ENCODE measurements around the gene SLC66A1.
A peak's percentile ranks its signal among the peaks of the same experiment; 100 is the strongest.

SLC66A1 gene

DNA sequence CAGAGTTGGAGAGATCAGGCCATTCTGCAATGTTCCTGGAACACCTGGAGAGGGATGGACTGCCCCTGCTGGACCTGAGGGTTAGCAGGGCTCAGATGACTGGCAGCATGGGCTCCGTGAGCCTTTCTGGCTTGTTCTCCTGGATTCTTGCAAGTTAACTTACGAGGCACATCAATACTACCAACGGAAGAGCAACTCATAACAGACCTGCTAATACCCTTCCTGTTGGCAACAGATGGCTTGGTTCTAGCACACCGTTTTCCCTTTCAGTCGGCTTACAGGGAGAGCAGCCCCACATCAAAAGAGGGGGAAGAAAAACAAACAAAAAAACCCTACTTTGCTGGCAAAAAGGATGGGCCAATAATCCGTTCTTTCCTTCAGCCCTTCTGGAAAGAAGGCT, 47.9 kb downstream of the SLC66A1 start:
- peaks cover 54% of the 10 kb centered on the region for H3K36me3 ChIP-seq
- H3K4me2 ChIP-seq, result peak overlapping the region; percentile 71
- H3K9me3 ChIP-seq, result no peaks in the 10 kb centered on the region
- no peaks in the 10 kb centered on the region for H3K27me3 ChIP-seq
- no peak overlapping the region for H3K4me3 ChIP-seq
- H3K27ac ChIP-seq, result no peak overlapping the region
- no peak for TF ChIP-seq Cebpa-rat (IDR thresholded peaks at IDR 0.05)
- H4K20me1 ChIP-seq, result peaks cover 84% of the 10 kb centered on the region
- H3K9ac ChIP-seq, result peak overlapping the region; percentile 3; the same call in 1 of the 2 replicates
- H3K4me1 ChIP-seq, result peaks cover 39% of the 10 kb centered on the region

- Histone ChIP-seq H3K36me3 (peaks cover 54% of the 10 kb centered on the region), H3K27ac (no peak overlapping the region), H3K4me3 (no peak overlapping the region), H3K9me3 (no peaks in the 10 kb centered on the region), H3K9ac (peak overlapping the region; percentile 3; the same call in 1 of the 2 replicates), H3K4me1 (peaks cover 39% of the 10 kb centered on the region), H3K4me2 (peak overlapping the region; percentile 71), H3K27me3 (no peaks in the 10 kb centered on the region), H4K20me1 (peaks cover 84% of the 10 kb centered on the region)
- no peak for TF ChIP-seq Cebpa-rat (IDR thresholded peaks at IDR 0.05)
Observed at GRCh38 chr1:19360432-19360831, 48.3 kb downstream of the SLC66A1 start.

DNA sequence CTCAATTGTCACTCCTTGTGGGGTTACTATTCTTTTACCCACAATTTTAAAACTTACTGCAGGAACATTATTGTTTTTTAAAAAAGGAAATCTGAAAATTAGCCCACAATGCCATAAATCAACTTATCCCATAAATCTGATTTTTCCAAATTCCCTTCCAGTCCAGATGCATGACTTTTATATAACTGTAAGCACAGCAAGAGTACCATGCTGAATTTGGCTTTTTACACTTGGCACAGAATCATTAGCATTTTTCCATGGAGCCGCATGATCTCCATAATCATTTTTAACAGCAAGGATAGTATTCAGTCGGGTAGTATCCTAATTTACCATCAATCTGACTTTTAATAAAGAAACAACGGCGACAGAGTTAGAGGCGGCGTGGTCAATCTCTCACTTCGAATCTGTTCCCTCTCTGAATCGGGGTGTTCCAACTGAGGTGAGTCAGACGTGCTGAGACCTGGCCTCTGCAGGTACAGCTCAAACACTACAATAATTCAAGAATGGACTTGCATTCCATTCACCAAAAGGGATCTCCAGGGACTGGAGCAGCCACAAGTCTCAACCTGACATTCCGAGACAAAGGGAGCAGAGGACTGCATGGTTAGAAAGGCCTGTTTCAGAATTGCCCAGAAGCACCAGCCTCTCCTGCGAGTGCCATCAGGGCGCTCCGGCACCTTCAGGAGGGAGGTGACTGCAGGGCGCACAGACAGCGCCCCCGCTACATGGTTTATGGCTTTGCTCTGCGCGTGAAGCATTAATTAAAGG, 48.9 kb downstream of the SLC66A1 start:
- no peak overlapping the region for H3K4me3 ChIP-seq
- peaks cover 84% of the 10 kb centered on the region for H4K20me1 ChIP-seq
- peaks cover 50% of the 10 kb centered on the region for H3K36me3 ChIP-seq
- no peak overlapping the region for H3K27ac ChIP-seq
- TF ChIP-seq Cebpa-rat (IDR thresholded peaks at IDR 0.05), result no peak
- no peak overlapping the region for H3K9ac ChIP-seq
- no peaks in the 10 kb centered on the region for H3K9me3 ChIP-seq
- no peaks in the 10 kb centered on the region for H3K27me3 ChIP-seq
- peaks cover 39% of the 10 kb centered on the region for H3K4me1 ChIP-seq
- peak overlapping the region; percentile 71 for H3K4me2 ChIP-seq

DNA sequence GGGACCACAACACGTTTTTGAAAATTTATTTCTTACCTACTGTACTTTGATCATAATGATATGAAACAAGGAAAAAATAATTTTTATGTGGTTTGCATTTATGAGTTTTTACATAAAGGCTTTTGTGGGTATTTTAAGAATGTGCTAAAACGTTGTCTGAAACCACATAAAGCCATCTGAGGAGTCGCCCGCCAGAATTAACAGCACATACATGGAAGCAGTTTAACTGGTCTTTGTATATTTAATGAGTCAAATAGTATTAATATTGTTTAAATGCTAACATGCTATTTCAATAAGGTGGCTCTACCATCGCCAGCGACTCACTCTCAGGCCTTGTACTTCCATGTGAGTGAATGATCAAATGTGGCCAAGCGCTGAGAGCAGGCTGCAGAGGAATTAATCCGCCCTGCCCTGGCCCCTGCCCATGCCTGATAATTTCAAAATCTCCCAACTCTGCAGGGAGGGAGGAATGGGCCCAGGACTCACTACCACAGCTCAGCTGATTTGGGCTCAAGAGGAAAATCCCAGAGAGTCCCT, 49.6 kb downstream of the SLC66A1 start:
- no peak overlapping the region for H3K9ac ChIP-seq
- no peak for TF ChIP-seq Cebpa-rat (IDR thresholded peaks at IDR 0.05)
- peaks cover 43% of the 10 kb centered on the region for H3K36me3 ChIP-seq
- no peak overlapping the region for H3K4me3 ChIP-seq
- no peak overlapping the region for H3K27ac ChIP-seq
- peak overlapping the region; percentile 71 for H3K4me2 ChIP-seq
- H3K9me3 ChIP-seq, result no peaks in the 10 kb centered on the region
- H3K4me1 ChIP-seq, result peaks cover 39% of the 10 kb centered on the region
- H3K27me3 ChIP-seq, result no peaks in the 10 kb centered on the region
- peaks cover 79% of the 10 kb centered on the region for H4K20me1 ChIP-seq

DNA sequence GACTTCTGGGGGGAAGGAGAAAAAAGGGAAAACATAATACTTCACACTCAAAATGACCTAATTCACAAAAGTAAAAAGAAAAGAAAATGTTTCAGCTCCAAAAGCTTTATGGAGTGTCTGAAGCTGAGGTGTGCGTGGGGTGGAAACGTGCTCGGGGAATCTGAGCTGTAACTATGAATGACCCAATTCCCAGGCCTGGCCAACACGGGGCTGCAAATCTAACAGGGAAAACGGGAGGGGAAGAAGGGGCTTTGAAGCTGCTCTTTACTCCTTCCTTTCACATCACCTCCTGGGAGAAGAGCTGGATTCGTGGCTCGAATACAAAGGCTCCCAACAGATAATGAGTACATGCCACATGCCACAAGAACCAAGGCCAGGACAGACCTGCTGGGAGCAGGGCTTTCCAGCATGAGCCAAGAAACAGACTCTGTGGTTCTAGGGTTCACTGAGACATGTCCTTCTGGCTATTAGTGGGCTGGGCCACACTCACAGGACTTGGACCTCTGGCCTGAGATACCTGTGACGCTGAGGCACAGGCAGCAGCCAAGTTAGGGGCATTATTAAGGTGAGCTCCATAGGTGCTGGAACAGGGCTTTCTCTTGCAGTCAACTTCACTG, 51.5 kb downstream of the SLC66A1 start:
- H3K4me2 ChIP-seq, result no peak overlapping the region
- no peak overlapping the region for H3K27ac ChIP-seq
- H4K20me1 ChIP-seq, result peaks cover 64% of the 10 kb centered on the region
- H3K4me1 ChIP-seq, result peaks cover 39% of the 10 kb centered on the region
- H3K9me3 ChIP-seq, result no peaks in the 10 kb centered on the region
- no peak overlapping the region for H3K4me3 ChIP-seq
- TF ChIP-seq Cebpa-rat (IDR thresholded peaks at IDR 0.05), result no peak
- H3K36me3 ChIP-seq, result peaks cover 24% of the 10 kb centered on the region
- H3K27me3 ChIP-seq, result no peaks in the 10 kb centered on the region
- H3K9ac ChIP-seq, result no peak overlapping the region; the same call in 1 of the 2 replicates

GRCh38 chr1:19365721-19366120, 53.6 kb downstream of the SLC66A1 start:
- no peak for TF ChIP-seq Cebpa-rat (IDR thresholded peaks at IDR 0.05)
- Histone ChIP-seq H3K27me3 (no peaks in the 10 kb centered on the region), H3K27ac (no peak overlapping the region), H3K4me2 (no peak overlapping the region), H3K36me3 (peaks cover 17% of the 10 kb centered on the region), H3K4me3 (no peak overlapping the region), H3K9ac (no peak overlapping the region), H3K4me1 (peaks cover 40% of the 10 kb centered on the region), H3K9me3 (no peaks in the 10 kb centered on the region), H4K20me1 (peaks cover 63% of the 10 kb centered on the region)

- Histone ChIP-seq H3K9ac (no peak overlapping the region), H3K4me1 (peaks cover 34% of the 10 kb centered on the region), H3K4me3 (no peak overlapping the region), H3K27me3 (no peaks in the 10 kb centered on the region), H3K36me3 (peaks cover 27% of the 10 kb centered on the region), H3K4me2 (no peak overlapping the region), H3K27ac (no peak overlapping the region), H4K20me1 (peaks cover 63% of the 10 kb centered on the region), H3K9me3 (no peaks in the 10 kb centered on the region)
- TF ChIP-seq Cebpa-rat (IDR thresholded peaks at IDR 0.05), result no peak
Observed at GRCh38 chr1:19366599-19367536, 54.7 kb downstream of the SLC66A1 start.

GRCh38 chr1:19367584-19368041, 55.5 kb downstream of the SLC66A1 start:
- Histone ChIP-seq H3K9ac (no peak overlapping the region), H3K4me2 (no peak overlapping the region), H3K4me3 (no peak overlapping the region), H3K4me1 (peaks cover 27% of the 10 kb centered on the region), H3K27me3 (no peaks in the 10 kb centered on the region), H4K20me1 (peaks cover 63% of the 10 kb centered on the region), H3K36me3 (peaks cover 34% of the 10 kb centered on the region), H3K9me3 (no peaks in the 10 kb centered on the region), H3K27ac (no peak overlapping the region)
- no peak for TF ChIP-seq Cebpa-rat (IDR thresholded peaks at IDR 0.05)

DNA sequence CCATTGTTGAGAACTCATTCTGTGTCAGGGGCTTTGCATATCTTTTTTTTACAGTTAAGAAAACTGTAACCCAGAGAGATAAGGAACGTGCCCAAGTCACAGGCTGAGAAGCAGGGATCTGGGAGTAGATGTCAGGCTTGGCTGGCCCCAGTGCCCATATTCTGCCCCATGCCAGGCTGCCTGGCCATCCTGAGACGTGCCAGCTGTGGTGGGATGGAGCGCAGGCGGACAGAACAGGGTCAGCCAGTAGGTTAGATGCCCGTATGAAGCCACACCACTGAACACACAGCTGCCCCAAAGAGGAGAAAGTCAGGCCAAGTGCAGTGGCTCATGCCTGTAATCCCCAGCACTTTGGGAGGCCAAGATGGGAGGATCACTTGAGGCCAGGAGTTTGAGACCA, 55.9 kb downstream of the SLC66A1 start:
- TF ChIP-seq Cebpa-rat (IDR thresholded peaks at IDR 0.05), result no peak
- H3K9me3 ChIP-seq, result no peaks in the 10 kb centered on the region
- H3K4me3 ChIP-seq, result no peak overlapping the region
- no peak overlapping the region for H3K4me2 ChIP-seq
- H3K4me1 ChIP-seq, result peaks cover 24% of the 10 kb centered on the region
- H3K27me3 ChIP-seq, result no peaks in the 10 kb centered on the region
- no peak overlapping the region for H3K27ac ChIP-seq
- H3K36me3 ChIP-seq, result peaks cover 37% of the 10 kb centered on the region
- no peak overlapping the region for H3K9ac ChIP-seq
- peaks cover 59% of the 10 kb centered on the region for H4K20me1 ChIP-seq
